Measurements from ENCODE around the gene KBTBD8.

GRCh38 chr3:67030785-67031740 is 33.0 kb downstream of the KBTBD8 start:
- TF ChIP-seq CTCF (IDR thresholded peaks at IDR 0.05), result no peak
- no peak for TF ChIP-seq POLR2A (IDR thresholded peaks at IDR 0.05)
